GM23248 (cell line): ENCODE measurements around the gene SCAI. TPM values are rescaled to one million over a fixed set of nuclear protein-coding genes. Genes with fewer than 3 reads are reported as not detected.

Experiments used
- DNase-seq: peaks from one replicate; pipeline ENCODE4 v3.0.0-alpha.2; 2015
- H2AFZ ChIP-seq: fragments of 200-600 bp; sonication (generic); 2 replicates; pipeline ENCODE4 v1.6.1; 2016; ENCODE audit warnings: antibody characterized with exemption
- H3F3A ChIP-seq: fragments of 200-600 bp; sonication (generic); 2 replicates; pipeline ENCODE4 v1.6.1; 2016; ENCODE audit warnings: mild to moderate bottlenecking, antibody characterized with exemption, mixed run types; ENCODE audit not compliant: insufficient read depth
- H3K27ac ChIP-seq: fragments of 200-600 bp; sonication (generic); 2 replicates; pipeline ENCODE4 v1.5.1; 2016; ENCODE audit warnings: mild to moderate bottlenecking
- H3K27me3 ChIP-seq: fragments of 200-600 bp; sonication (generic); replicated peaks from 2 replicates; pipeline ENCODE4 v1.6.1; 2016; ENCODE audit warnings: mild to moderate bottlenecking; ENCODE audit not compliant: insufficient read depth
- H3K36me3 ChIP-seq: fragments of 200-600 bp; sonication (generic); 2 replicates; pipeline ENCODE4 v1.6.1; 2016; ENCODE audit warnings: low read depth, mild to moderate bottlenecking
- H3K4me1 ChIP-seq: fragments of 200-600 bp; sonication (generic); 2 replicates; pipeline ENCODE4 v1.6.1; 2016; ENCODE audit warnings: mild to moderate bottlenecking; ENCODE audit not compliant: insufficient read depth
- H3K4me2 ChIP-seq: fragments of 200-600 bp; sonication (generic); one replicate; pipeline ENCODE4 v1.6.1; 2016; ENCODE audit warnings: mild to moderate bottlenecking; ENCODE audit not compliant: unreplicated experiment
- H3K4me3 ChIP-seq: fragments of 200-600 bp; sonication (generic); 2 replicates; pipeline ENCODE4 v1.5.1; 2016; ENCODE audit warnings: mild to moderate bottlenecking
- H3K79me2 ChIP-seq: fragments of 200-600 bp; sonication (generic); 2 replicates; pipeline ENCODE4 v1.6.1; 2016; ENCODE audit warnings: mild to moderate bottlenecking; ENCODE audit not compliant: insufficient read depth
- H3K9ac ChIP-seq: fragments of 200-600 bp; sonication (generic); 2 replicates; pipeline ENCODE4 v1.6.1; 2016; ENCODE audit warnings: mild to moderate bottlenecking
- H3K9me2 ChIP-seq: fragments of 200-600 bp; sonication (generic); 2 replicates; pipeline ENCODE4 v1.6.1; 2016; ENCODE audit warnings: mixed run types, mild to moderate bottlenecking, moderate library complexity; ENCODE audit not compliant: insufficient read depth
- H3K9me3 ChIP-seq: fragments of 200-600 bp; sonication (generic); one replicate; pipeline ENCODE4 v1.6.1; 2017; ENCODE audit warnings: low read depth
- H4K20me1 ChIP-seq: fragments of 200-600 bp; sonication (generic); 2 replicates; pipeline ENCODE4 v1.6.0; 2016; ENCODE audit not compliant: insufficient read depth
- EZH2 ChIP-seq: fragments of 200-600 bp; sonication (generic); IDR thresholded peaks from 2 replicates; pipeline ENCODE4 v1.6.1; 2018; ENCODE audit warnings: antibody characterized with exemption, mild to moderate bottlenecking; ENCODE audit not compliant: insufficient read depth, poor library complexity, severe bottlenecking
- EZH2phosphoT487 ChIP-seq: fragments of 200-600 bp; sonication (generic); IDR thresholded peaks from 2 replicates; pipeline ENCODE4 v1.6.1; 2018; ENCODE audit warnings: antibody characterized with exemption, moderate library complexity, mild to moderate bottlenecking, low read depth; ENCODE audit not compliant: insufficient read depth
- WGBS, 2 experiments: methylation state at CpG; one replicate each; pipeline ENCODE4 v1.1.6; 2015 to 2017; ENCODE audit warnings: low lambda C conversion rate in 2 of 2, low coverage in 1 of 2; ENCODE audit errors: missing lambda C conversion rate in 2 of 2; 5-methylcytosine and 5-hydroxymethylcytosine counted together
- in situ Hi-C: fragments of 300-500 bp; cut with MboI; formaldehyde crosslinking; loops from 2 replicates; pipeline ENCODE4 v1.15.0; 2020
- polyA plus RNA-seq: library from polyadenylated mRNA; unstranded; fragments of >200 nt; fragmentation: Nextera tagmentation; extraction: Ambion mirVana; gene quantifications from 2 replicates; pipeline ENCODE4 v1.2.1, GENCODE V29; 2016
- total RNA-seq: library from RNA; depleted of rRNA; stranded (reverse); fragments of >200 nt; shearing (Covaris generic); gene quantifications from 2 replicates; pipeline ENCODE4 v1.2.3, GENCODE V29; 2014

The SCAI gene
- total and polyA plus RNA-seq, 2 experiments from 2014 or later = 3.0 TPM

- H3K4me1 ChIP-seq = no peaks in the 10 kb centered on the region; the same call in 1 of the 2 replicates
- 71 to 72% methylated on average over 4 of the region's 4 CpGs for WGBS, 2 experiments
- H3K4me3 ChIP-seq = no peak overlapping the region
- H3K79me2 ChIP-seq = peaks cover 19% of the 10 kb centered on the region
- no peak overlapping the region for H3K9ac ChIP-seq
- no peaks in the 10 kb centered on the region for H3K27me3 ChIP-seq
- TF ChIP-seq EZH2 = no peak
- TF ChIP-seq EZH2phosphoT487 = no peak
- H3F3A ChIP-seq = no peaks in the 10 kb centered on the region
- no peak overlapping the region for H3K27ac ChIP-seq
- no peak overlapping the region for H3K4me2 ChIP-seq
- DNase-seq = peak; percentile 40
- no peaks in the 10 kb centered on the region for H3K9me3 ChIP-seq
- H2AFZ ChIP-seq = no peak overlapping the region
- in situ Hi-C loops = no loop called here
- H3K36me3 ChIP-seq = peaks cover 34% of the 10 kb centered on the region
- H4K20me1 ChIP-seq = no peaks in the 10 kb centered on the region
- no peaks in the 10 kb centered on the region for H3K9me2 ChIP-seq
These were observed 10.5 kb upstream of the SCAI start for GRCh38 chr9:125153712-125154367.

DNA sequence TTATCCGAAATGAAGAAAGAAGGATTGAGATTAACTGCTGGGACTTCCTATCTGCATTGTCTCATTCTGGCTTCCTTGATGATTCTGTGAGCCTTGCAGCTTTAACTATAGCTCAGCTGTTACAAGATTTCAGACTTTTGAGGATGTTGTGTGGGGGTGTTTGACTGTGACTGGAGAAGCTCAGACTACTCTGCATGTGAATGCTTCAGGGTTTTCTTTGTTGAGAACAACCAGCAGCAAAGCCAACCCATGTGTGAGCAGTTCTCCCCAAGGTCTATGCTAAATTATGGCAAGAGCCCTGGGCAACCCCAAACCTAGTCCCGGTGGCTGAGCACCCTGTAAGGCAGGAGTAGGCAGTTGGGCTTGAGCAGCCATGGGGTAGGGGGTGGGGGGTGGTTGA, 8.4 kb upstream of the SCAI start:
- Histone ChIP-seq H2AFZ (no peak overlapping the region), H3K79me2 (no peaks in the 10 kb centered on the region; the same call in 1 of the 2 replicates), H4K20me1 (no peaks in the 10 kb centered on the region), H3K9ac (no peak overlapping the region), H3F3A (0 out of 2 replicates have a peak, but pooled peaks cover 6% of the 10 kb centered on the region), H3K27ac (no peak overlapping the region), H3K36me3 (peaks cover 37% of the 10 kb centered on the region), H3K4me2 (no peak overlapping the region), H3K4me3 (no peak overlapping the region), H3K27me3 (no peaks in the 10 kb centered on the region), H3K9me2 (no peaks in the 10 kb centered on the region), H3K4me1 (no peaks in the 10 kb centered on the region; the same call in 1 of the 2 replicates), H3K9me3 (no peaks in the 10 kb centered on the region)
- in situ Hi-C loops = no loop called here
- no peak for DNase-seq
- 100% methylated on average over 2 of the region's 2 CpGs for WGBS, 2 experiments
- TF ChIP-seq EZH2 (no peak), EZH2phosphoT487 (no peak)

DNA sequence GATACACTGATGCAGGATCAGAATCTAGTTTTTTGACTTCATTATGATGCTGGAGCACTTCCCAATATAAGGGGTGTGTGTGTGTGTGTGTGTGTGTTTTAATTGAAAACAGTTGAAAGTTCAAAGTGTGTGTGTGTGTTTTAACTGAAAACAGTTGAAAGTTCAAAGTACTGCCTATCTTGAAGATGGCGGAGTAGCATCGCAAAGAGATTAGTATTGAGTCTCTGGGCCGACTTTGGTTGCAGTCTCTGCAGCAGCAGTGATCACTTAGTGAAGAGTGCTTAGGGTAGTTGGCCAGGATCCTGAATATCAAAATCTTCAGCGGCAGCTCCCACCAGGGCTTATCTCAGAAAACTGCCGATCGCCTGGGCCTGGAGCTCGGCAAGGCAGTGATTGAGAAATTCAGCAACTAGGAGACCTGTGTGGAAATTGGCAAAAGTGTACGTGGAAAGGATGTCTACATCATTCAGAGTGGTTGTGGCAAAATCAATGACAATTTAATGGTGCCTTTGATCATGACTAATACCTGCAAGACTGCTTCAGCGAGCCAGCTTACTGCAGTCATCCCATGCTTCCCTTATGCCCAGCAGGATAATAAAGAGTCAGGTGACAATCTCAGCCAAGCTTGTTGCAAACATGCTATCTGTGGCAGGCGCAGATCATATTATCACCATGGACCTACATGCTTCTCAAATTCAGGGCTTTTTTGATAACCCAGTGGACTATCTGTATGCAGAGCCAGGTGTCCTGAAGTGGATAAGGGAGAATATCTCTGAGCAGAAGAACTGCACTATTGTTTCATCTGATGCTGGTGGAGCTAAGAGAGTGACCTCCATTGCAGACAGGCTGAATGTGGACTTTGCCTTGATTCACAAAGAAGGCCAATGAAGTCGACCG, 7.3 kb upstream of the SCAI start:
- TF ChIP-seq EZH2 = no peak
- TF ChIP-seq EZH2phosphoT487 = no peak
- peaks cover 37% of the 10 kb centered on the region for H3K36me3 ChIP-seq
- H2AFZ ChIP-seq = no peak overlapping the region
- 77% methylated on average over 12 of the region's 12 CpGs for WGBS, 2 experiments
- H3K9me3 ChIP-seq = no peaks in the 10 kb centered on the region
- no peak overlapping the region for H3K4me2 ChIP-seq
- no peak overlapping the region for H3K9ac ChIP-seq
- no peak for DNase-seq
- no peak overlapping the region for H3K4me3 ChIP-seq
- no peaks in the 10 kb centered on the region for H4K20me1 ChIP-seq
- no peaks in the 10 kb centered on the region for H3K27me3 ChIP-seq
- in situ Hi-C loops = no loop called here
- no peak overlapping the region for H3K27ac ChIP-seq
- H3K9me2 ChIP-seq = no peaks in the 10 kb centered on the region
- no peaks in the 10 kb centered on the region for H3K79me2 ChIP-seq
- peaks cover 16% of the 10 kb centered on the region; the same call in 1 of the 2 replicates for H3F3A ChIP-seq
- H3K4me1 ChIP-seq = no peaks in the 10 kb centered on the region; the same call in 1 of the 2 replicates

DNA sequence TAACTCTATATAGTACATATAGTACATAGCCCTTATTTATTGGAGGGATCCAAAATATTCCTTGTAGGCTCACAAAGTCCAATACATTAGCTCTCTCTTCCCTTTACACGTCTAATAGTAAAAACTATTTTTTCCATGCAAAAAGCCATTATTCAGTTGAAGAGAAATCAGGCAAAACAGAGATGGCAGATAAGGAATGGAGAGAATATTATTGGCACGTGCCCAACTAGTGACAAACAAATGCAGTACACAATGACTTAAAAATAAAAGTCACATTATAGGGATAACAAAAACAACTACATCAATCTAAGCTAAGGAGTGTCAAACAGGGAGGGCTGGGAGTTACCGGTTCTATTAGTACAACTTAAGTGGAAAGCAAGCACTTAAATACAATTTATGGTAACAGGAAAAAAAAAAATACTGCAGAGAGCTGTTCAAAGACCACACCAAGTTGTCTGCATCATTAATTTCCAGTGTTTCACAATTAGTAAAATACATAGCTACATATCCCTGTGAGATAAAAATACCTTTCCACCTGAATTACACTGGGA, 4.1 kb upstream of the SCAI start:
- Histone ChIP-seq H3K9me2 (no peaks in the 10 kb centered on the region), H3F3A (peaks cover 34% of the 10 kb centered on the region; the same call in 1 of the 2 replicates), H3K27ac (no peak overlapping the region), H4K20me1 (no peaks in the 10 kb centered on the region), H3K27me3 (no peaks in the 10 kb centered on the region), H2AFZ (no peak overlapping the region), H3K4me2 (no peak overlapping the region), H3K79me2 (no peaks in the 10 kb centered on the region), H3K4me3 (no peak overlapping the region), H3K9ac (no peak overlapping the region), H3K4me1 (no peaks in the 10 kb centered on the region), H3K36me3 (peaks cover 18% of the 10 kb centered on the region; the same call in 1 of the 2 replicates), H3K9me3 (no peaks in the 10 kb centered on the region)
- TF ChIP-seq EZH2 (no peak), EZH2phosphoT487 (no peak)
- no peak for DNase-seq
- WGBS, 2 experiments = 80 to 86% methylated on average over 3 of the region's 3 CpGs
- in situ Hi-C loops = loop anchor here (25.0 kb wide), 1 partner anchor 210 kb away; the partner anchor contains the start of gene GOLGA1
